GM19438 (cell line): Measurements from ENCODE around the gene DCAF15.

Experiments
- ATAC-seq: cut with Tn5 transposase; IDR thresholded peaks from one replicate; pipeline ENCODE4 v1.9.1; 2021; ENCODE audit warnings: low read depth; ENCODE audit not compliant: unreplicated experiment

The DCAF15 gene

GRCh38 chr19:13987101-13987890, 35.0 kb downstream of the DCAF15 start:
- ATAC-seq, result no peak

DNA sequence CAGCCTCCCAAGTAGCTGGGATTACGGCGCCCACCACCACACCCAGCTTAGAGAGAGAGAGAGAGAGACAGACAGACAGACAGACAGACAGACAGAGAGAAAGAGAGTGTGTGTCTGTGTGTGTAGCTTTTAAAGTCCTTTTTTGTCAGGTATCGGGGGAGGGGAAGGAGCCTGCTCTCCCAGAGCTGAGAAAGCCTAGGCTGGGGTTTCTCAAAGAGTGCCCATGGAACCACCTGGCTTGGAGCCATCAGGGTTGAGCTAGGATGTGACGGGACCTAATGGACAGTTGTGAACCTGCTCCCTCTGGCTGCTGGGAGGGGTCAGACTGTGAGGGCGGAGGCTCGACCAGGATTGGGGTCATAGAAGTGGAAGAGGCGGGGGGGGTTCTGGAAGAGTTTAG, 37.2 kb downstream of the DCAF15 start:
- ATAC-seq, result no peak

DNA sequence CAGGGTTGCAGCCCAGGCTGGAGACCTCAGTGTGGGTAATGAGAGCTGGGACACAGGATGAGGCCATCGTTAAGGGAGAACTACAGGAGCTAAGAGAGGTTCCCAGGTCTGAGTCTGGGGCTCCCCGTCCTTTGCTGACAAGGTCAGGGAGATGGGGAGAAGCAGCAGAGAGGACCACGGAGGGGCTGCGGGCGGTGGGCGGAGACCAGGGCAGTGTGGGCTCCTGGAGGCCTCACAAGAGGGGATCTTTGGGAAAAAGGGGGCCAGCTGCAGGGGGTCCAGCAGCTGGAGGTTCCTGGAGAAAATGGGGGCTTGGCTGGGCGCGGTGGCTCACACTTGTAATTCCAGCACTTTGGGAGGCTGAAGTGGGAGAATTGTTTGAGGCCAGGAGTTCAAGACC, 37.8 kb downstream of the DCAF15 start:
- ATAC-seq, result no peak

- no peak for ATAC-seq
Measured at GRCh38 chr19:13992025-13992424, 39.7 kb downstream of the DCAF15 start.

- ATAC-seq, result no peak
Measured at GRCh38 chr19:13993590-13994300, 41.4 kb downstream of the DCAF15 start.

- no peak for ATAC-seq
Measured at GRCh38 chr19:13995017-13995728, 42.9 kb downstream of the DCAF15 start.

GRCh38 chr19:13995878-13996765, 43.8 kb downstream of the DCAF15 start:
- no peak for ATAC-seq

GRCh38 chr19:13996928-13997630, 44.8 kb downstream of the DCAF15 start:
- no peak for ATAC-seq

DNA sequence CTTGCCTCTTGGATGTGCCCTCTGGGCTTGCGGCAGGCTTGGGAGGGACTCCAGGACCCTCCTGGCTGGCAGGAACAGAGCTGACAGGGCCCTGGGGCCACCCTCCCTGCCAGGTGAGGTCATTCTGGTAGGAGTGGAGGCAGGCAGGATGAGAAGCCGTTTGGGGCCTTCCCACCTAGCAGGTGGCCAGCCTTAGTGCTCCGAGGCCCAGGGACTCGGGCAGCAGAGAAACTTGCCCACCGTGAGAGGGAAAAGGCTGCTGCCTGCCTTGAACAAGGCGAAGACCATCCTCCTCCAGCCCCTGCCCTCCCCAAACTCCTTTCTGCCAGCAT, 45.3 kb downstream of the DCAF15 start:
- no peak for ATAC-seq

GRCh38 chr19:13998426-13998825, 46.1 kb downstream of the DCAF15 start:
- no peak for ATAC-seq

DNA sequence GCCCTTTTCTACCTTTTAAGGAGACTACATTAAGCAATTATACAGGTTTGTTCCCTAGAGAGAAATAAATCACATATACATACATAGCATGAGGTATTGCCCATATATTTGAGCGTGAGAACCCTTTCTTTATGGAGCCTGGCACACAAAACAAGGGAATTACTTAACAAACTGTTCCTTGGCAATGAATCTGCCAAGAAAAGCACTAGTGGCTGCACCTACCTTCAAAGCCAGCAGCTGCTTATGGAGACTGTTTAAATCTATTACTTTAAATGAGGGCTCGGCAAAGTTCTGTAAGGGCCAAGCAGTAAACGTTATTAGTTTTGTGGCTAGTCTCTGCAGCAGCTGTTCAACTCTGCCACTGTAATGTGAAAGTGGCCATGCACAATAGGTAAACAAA, 46.8 kb downstream of the DCAF15 start:
- no peak for ATAC-seq

DNA sequence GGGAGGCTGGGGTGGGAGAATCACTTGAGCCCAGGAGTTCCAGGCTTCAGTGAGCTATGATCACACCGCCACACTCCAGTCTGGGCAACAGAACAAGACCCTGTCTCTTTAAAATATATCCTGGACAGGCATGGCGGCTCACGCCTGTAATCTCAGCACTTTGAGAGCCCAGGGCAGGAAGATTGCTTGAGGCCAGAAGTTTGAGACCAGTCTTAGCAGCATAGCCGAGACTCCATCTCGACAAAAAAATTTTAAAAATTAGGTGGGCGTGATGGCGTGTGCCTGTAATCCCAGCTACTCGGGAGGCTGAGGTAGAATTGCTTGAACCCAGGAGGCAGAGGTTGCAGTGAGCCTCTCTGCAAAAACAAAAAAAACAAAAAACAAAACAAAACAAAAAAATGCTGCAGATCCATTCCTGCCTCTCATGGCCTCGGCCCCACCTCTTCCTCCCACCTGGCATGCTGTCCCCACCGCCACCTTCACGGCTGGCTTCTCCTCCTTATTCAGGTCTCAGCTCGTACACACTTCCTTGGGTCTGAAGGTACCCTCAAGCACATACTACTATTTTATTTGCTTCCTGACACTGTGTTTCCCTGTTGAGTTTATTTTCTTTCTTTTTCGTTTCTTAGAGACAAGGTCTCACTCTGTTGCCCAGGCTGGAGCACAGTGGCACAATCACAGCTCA, 48.5 kb downstream of the DCAF15 start:
- ATAC-seq, result no peak

- ATAC-seq, result no peak
Measured at GRCh38 chr19:14002571-14003250, 50.4 kb downstream of the DCAF15 start.

- no peak for ATAC-seq
Measured at GRCh38 chr19:14003251-14004055, 51.1 kb downstream of the DCAF15 start.

GRCh38 chr19:14004619-14005348, 52.5 kb downstream of the DCAF15 start:
- no peak for ATAC-seq

- ATAC-seq, result peak; percentile 12
Measured at GRCh38 chr19:14005349-14006084, 53.2 kb downstream of the DCAF15 start.
